Lung (tissue), 12 donors: ENCODE measurements around the gene SLC22A14. TPM values are rescaled to one million over a fixed set of nuclear protein-coding genes. Genes with fewer than 3 reads are reported as not detected.

Experiments
- ATAC-seq: fragments of 200-7000 bp; cut with Tn5 transposase; one replicate; pipeline ENCODE4 v1.9.1; 2020; ENCODE audit warnings: moderate number of reproducible peaks; ENCODE audit not compliant: insufficient read depth, low FRiP score
- DNase-seq, 3 donors: peaks; one replicate each; pipeline ENCODE4 v3.0.0-alpha.2; 2013 to 2017
- H3K27ac ChIP-seq, 2 donors: one replicate each; pipeline ENCODE4 v1.5.1; 2013; ENCODE audit warnings: mild to moderate bottlenecking in 2 of 2, moderate library complexity in 2 of 2, control low read depth in 1 of 2, inconsistent platforms in 1 of 2, low read depth in 1 of 2, low read length in 1 of 2
- H3K27me3 ChIP-seq, 3 donors: one replicate each; pipeline ENCODE4 v1.5.1; 2013; ENCODE audit warnings: low read length in 2 of 3; ENCODE audit not compliant: control insufficient read depth in 3 of 3, insufficient read depth in 3 of 3
- H3K36me3 ChIP-seq, 4 donors: one replicate each; pipeline ENCODE4 v1.5.1; 2013; ENCODE audit warnings: low read length in 4 of 4, mild to moderate bottlenecking in 1 of 4, moderate library complexity in 1 of 4; ENCODE audit not compliant: control insufficient read depth in 4 of 4, insufficient read depth in 4 of 4
- H3K4me1 ChIP-seq, 5 donors: one replicate each; pipeline ENCODE4 v1.5.1; 2013; ENCODE audit warnings: low read length in 5 of 5, mild to moderate bottlenecking in 2 of 5, moderate library complexity in 1 of 5; ENCODE audit not compliant: control insufficient read depth in 5 of 5, insufficient read depth in 5 of 5
- H3K4me3 ChIP-seq: one replicate; pipeline ENCODE4 v1.5.1; 2013; ENCODE audit warnings: mild to moderate bottlenecking, control low read depth, moderate library complexity
- H3K9ac ChIP-seq, 2 donors: one replicate each; pipeline ENCODE4 v1.5.1; 2013; ENCODE audit warnings: low read length in 2 of 2, control low read depth in 1 of 2; ENCODE audit not compliant: insufficient read depth in 1 of 2
- H3K9me3 ChIP-seq, 4 donors: one replicate each; pipeline ENCODE4 v1.5.1; 2013; ENCODE audit warnings: low read length in 3 of 4, mild to moderate bottlenecking in 1 of 4, moderate library complexity in 1 of 4; ENCODE audit not compliant: control insufficient read depth in 4 of 4, insufficient read depth in 3 of 4
- CTCF ChIP-seq: IDR thresholded peaks from 2 replicates; pipeline ENCODE4 v1.5.1; 2012; ENCODE audit warnings: mild to moderate bottlenecking; ENCODE audit errors: control extremely low read depth, extremely low read depth
- WGBS, 2 donors: extraction: QIAGEN DNeasy Blood & Tissue Kit; methylation state at CpG; one replicate each; pipeline ENCODE4 v1.1.7; 2013; 5-methylcytosine and 5-hydroxymethylcytosine counted together
- polyA plus RNA-seq, 2 donors: library from polyadenylated mRNA; stranded (reverse); fragments of 200-250 nt; gene quantifications; one replicate each; pipeline ENCODE4 v1.2.1, GENCODE V29; 2013
- total RNA-seq, 2 donors: library from RNA; depleted of rRNA in 1 of 2; stranded (reverse); fragments of >200 nt in 1 of 2; gene quantifications; one replicate each; pipeline ENCODE4 v1.2.1, GENCODE V29; 2014 to 2021
- donor health status: control.
- donor health status: control.
- donor health status: Bipolar disorder and iron deficiency.
- donor health status: healthy.
- donor health status: DM: yes; HTN: yes; CAD: no.

The SLC22A14 gene
- total and polyA plus RNA-seq, 4 donors = 0.06 to 0.07 TPM; not detected in 2

- no peak for ATAC-seq
- no peaks in the 10 kb centered on the region for H3K4me1 ChIP-seq
- H3K4me3 ChIP-seq = no peak overlapping the region
- H3K27ac ChIP-seq = no peak overlapping the region
- DNase-seq = no peak
- H3K9me3 ChIP-seq = no peaks in the 10 kb centered on the region
- H3K27me3 ChIP-seq = no peaks in the 10 kb centered on the region
- 95 to 96% methylated on average over 21 of the region's 21 CpGs for WGBS, 2 donors
- peaks cover 0 to 8% (median 0%) of the 10 kb centered on the region in 4 donors for H3K36me3 ChIP-seq
- H3K9ac ChIP-seq = no peak overlapping the region
- TF ChIP-seq CTCF = no peak
These were observed 7.0 kb upstream of the SLC22A14 start for GRCh38 chr3:38274864-38275649.

- H3K9ac ChIP-seq = no peak overlapping the region
- ATAC-seq (no peak), DNase-seq (no peak)
- no peaks in the 10 kb centered on the region for H3K9me3 ChIP-seq
- peaks cover 0 to 8% (median 0%) of the 10 kb centered on the region in 4 donors for H3K36me3 ChIP-seq
- no peak overlapping the region for H3K4me3 ChIP-seq
- 95 to 97% methylated on average over 8 of the region's 8 CpGs for whole genome bisulfite sequencing, 2 donors
- no peaks in the 10 kb centered on the region for H3K27me3 ChIP-seq
- no peak overlapping the region for H3K27ac ChIP-seq
- no peaks in the 10 kb centered on the region for H3K4me1 ChIP-seq
- no peak for TF ChIP-seq CTCF
These were observed 6.4 kb upstream of the SLC22A14 start for GRCh38 chr3:38275658-38276057.

- Histone ChIP-seq H3K4me3 (no peak overlapping the region), H3K36me3 (peaks cover 0 to 8% (median 0%) of the 10 kb centered on the region in 4 donors), H3K27me3 (no peaks in the 10 kb centered on the region), H3K4me1 (no peaks in the 10 kb centered on the region), H3K9me3 (no peaks in the 10 kb centered on the region), H3K27ac (no peak overlapping the region), H3K9ac (no peak overlapping the region)
- ATAC-seq (no peak), DNase-seq (no peak)
- TF ChIP-seq CTCF = no peak
- WGBS, 2 donors = 94 to 98% methylated on average over 13 of the region's 13 CpGs
These were observed 5.8 kb upstream of the SLC22A14 start for GRCh38 chr3:38276081-38276916.
